Fibroblast of lung (primary cell): ENCODE data around the gene NAXD.

ENCODE experiments used
- CTCF ChIP-seq, 2 donors: IDR thresholded peaks in 1 of 2; conservative IDR thresholded peaks in 1 of 2; 1 replicate in 1 of 2; 2 replicates in 1 of 2; pipeline ENCODE4 v1.5.1; 2011 to 2012; ENCODE audit warnings: low read length in 2 of 2, control low read depth in 1 of 2, inconsistent platforms in 1 of 2, low read depth in 1 of 2, mild to moderate bottlenecking in 1 of 2
- EZH2 ChIP-seq: IDR thresholded peaks from 2 replicates; pipeline ENCODE4 v1.5.1; 2012; ENCODE audit warnings: low read length, control low read depth, mild to moderate bottlenecking; ENCODE audit errors: missing control alignments

GRCh38 chr13:110642291-110642981 lies 27.1 kb downstream of the NAXD start:
- TF ChIP-seq CTCF (conservative IDR thresholded peaks at IDR 0.05 in 1 of 2, IDR thresholded peaks at IDR 0.05 in 1 of 2; ENCODE audit: low read depth in 1 of 2, low read length in 2 of 2) (no peak), EZH2 (no peak)
